Activated T-cell treated with anti-CD3 and anti-CD28 coated beads for 48 hours (primary cell): ENCODE results near the gene CA5A.

ENCODE experiments used
- DNase-seq: peaks from one replicate; pipeline ENCODE4 v3.0.0-alpha.2; 2020; ENCODE audit warnings: low read depth

CA5A gene

GRCh38 chr16:87848676-87849345 lies 87.5 kb downstream of the CA5A start:
- DNase-seq = no peak

DNA sequence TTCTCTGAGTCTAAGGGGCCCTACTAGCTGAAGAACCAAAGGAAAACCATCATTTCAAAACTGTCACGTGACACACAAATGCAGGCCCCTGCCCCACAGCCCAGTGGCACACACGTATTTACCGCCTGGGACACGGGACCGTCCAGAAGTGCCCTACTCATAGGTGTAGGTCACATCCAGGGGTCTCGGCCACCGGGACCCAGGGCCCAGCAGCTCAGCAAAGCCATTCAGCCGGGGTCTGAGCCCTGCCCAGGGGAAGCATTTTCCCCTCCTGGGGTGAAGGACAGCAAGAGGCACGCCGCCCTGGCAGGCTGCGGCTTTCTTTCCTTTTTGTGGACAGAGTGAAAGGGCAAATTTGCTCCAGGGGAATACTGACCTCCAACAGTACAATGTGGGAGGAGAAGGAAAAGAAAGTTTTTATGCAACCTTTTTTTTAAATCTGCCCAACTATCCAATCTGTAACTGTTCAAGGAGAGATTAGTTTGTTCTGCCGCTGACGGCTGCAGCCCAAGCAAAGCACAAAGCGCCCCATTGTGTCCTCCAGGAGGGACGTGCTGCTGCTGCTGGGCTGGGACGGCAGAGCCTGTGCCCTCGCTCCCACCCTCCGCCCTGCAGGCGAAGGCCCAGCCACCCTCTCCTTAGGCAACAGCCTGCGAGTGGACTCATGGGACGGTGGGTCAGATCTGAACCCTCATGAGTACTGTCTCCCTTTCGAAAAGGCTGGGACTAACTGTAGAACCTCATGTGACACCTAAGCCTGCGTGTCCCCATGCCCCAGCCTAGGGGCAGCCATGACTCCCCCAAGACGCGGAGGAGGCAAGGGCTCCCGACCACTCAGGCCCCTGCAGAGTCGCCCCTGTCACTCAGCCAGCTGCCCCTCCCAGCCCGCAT lies 88.3 kb downstream of the CA5A start:
- DNase-seq = no peak

GRCh38 chr16:87847467-87847784 lies 88.9 kb downstream of the CA5A start:
- DNase-seq = no peak

- DNase-seq = no peak
These were observed 89.4 kb downstream of the CA5A start for GRCh38 chr16:87846705-87847466.

DNA sequence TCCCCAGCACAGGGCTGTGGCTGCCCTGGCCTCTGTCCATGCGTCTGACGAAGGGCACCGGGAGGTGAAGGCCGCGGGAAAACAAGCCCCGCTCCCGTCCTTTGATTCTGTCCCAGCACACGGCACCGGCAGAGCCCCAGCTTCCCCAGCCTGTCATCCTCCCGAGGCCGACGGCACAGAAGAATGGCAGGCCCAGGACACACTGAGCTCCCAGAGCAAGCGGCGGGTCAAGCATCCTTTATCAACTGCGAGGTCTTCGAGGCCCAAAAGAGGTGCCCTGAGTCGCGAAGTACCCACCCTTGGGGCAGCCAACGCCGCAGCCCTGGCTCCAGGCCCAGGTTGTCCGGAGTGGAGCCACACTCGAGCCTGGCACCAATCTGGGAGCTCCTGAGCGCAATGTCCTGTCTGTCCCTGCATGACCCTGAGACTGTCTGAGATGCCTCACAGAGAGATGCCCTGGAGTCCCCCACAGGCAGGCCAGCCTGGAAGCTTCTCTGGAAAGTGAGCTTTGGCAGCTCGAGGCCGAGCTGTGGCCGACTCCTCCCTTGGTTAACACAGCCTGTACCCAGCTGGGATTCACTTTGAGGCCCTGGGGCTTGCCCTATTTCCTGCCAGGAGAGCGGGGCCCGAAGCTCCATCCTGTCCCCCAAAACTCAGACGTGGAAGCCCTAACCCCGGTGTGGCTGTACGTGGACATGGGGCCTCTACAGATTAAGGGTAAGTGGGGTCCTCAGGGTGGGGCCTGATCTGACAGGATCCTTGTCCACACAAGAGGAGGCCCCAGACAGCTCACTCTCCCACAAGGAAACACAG lies 90.3 kb downstream of the CA5A start:
- no peak for DNase-seq

DNA sequence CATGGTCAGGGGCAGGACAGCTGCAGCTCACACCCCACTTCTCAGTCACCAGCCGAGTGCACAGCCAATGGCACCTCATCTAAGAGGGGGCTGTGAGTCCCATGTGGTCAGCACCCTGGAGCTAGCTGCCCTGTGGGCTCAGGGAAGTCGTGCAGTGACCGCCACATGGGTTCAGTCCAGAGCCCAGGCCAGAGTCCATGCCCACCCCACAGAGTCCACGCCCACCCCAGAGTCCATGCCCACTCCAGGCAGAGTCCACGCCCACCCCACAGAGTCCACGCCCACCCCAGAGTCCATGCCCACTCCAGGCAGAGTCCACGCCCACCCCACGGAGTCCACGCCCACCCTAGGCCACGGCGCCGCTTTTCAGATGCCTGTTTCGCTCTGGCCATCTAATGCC lies 91.1 kb downstream of the CA5A start:
- DNase-seq = no peak

GRCh38 chr16:87844809-87845208 lies 91.5 kb downstream of the CA5A start:
- no peak for DNase-seq

DNA sequence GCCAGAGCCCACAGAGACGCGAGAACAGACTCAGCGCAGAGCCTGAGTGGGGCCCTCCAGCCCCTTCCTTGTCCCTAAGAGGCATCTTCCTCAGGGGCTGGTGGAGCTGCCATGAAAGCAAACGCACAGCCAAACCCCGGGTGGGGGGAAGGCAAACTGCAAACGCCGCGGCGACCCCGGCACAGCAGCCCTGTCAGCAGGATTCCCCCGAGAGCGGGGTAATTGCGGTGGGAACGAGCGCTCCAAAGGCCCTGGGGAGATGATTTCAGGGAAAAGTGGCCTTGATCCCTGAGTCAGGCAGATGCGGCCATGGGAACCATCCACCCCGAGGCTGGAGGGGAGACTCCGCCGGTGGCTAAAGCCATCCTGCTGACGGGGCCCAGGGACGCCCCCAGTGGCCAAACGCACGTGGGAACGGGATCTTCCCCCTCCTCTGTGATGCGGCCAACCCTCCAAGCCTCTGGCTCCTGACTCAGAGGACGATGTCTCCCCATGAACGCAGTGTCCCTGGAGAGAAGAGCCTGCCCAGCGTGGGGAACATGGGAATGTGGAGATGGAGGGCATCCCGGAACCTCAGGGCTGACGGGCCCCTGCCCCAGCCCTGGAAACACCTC lies 92.1 kb downstream of the CA5A start:
- no peak for DNase-seq

GRCh38 chr16:87843678-87844105 lies 92.6 kb downstream of the CA5A start:
- DNase-seq = no peak

GRCh38 chr16:87842209-87842869 lies 94.0 kb downstream of the CA5A start:
- no peak for DNase-seq

- DNase-seq = no peak
These were observed 94.8 kb downstream of the CA5A start for GRCh38 chr16:87841340-87842208.

DNA sequence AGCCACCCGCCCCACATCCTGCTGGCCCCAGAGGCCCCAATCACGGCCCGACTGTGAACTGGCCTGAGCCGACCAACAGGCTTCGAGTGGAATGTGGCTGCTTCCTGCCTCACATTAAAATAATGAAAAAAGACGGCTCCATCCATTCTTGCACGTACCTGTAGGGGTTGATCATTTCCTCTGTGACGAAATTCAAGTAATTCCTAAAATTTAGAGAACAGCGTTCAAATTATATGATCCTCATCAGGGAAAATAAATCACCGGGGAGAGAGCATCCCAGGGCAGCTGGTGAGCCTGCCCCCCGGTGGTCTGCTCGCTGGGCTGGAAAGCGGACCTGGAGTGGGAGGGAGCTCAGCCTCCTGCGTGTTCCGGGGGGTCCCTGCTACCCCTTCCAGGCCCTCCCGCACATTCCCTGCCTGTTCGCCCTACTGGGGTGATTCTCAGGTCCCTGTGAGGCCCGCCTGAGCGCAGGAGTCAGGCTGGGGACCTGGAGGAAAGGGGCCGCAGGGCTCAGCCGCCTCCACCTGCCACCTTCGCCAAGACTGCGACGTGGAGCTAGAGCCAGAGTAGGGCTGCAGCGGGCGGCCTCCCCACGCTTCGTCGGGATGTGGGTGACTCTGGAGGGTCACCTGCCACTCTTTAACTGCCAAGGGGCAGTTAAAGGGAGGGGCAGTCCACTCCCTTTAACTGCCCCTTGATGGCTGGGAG lies 95.9 kb downstream of the CA5A start:
- DNase-seq = no peak

- no peak for DNase-seq
These were observed 96.6 kb downstream of the CA5A start for GRCh38 chr16:87839542-87840270.

- DNase-seq = no peak
These were observed 97.4 kb downstream of the CA5A start for GRCh38 chr16:87838643-87839541.
